WTC11 (cell line): ENCODE measurements around the gene SLIT3.

ENCODE experiments used
- ATF3 ChIP-seq: sonication (generic); formaldehyde crosslinking; conservative IDR thresholded peaks from 2 replicates; pipeline ENCODE4 v1.8.1; 2022; ENCODE audit warnings: mild to moderate bottlenecking, missing genetic modification reagents
- CTCF ChIP-seq: fragments of 200-600 bp; IDR thresholded peaks from 2 replicates; pipeline ENCODE4 v1.8.0; 2022; ENCODE audit warnings: antibody characterized with exemption
- ELF4 ChIP-seq: sonication (generic); formaldehyde crosslinking; IDR thresholded peaks from 2 replicates; pipeline ENCODE4 v1.8.1; 2022; ENCODE audit warnings: low read depth, mild to moderate bottlenecking, moderate library complexity, missing genetic modification reagents
- NFYB ChIP-seq: sonication (generic); formaldehyde crosslinking; conservative IDR thresholded peaks from 2 replicates; pipeline ENCODE4 v1.8.0; 2022; ENCODE audit warnings: low read depth, missing genetic modification reagents
- PREB ChIP-seq: sonication (generic); formaldehyde crosslinking; IDR thresholded peaks from 2 replicates; pipeline ENCODE4 v1.8.1; 2022; ENCODE audit warnings: mild to moderate bottlenecking, missing genetic modification reagents, moderate library complexity, borderline replicate concordance
- SMAD3 ChIP-seq: sonication (generic); formaldehyde crosslinking; IDR thresholded peaks from 2 replicates; pipeline ENCODE4 v1.8.0; 2022; ENCODE audit warnings: missing genetic modification reagents, mild to moderate bottlenecking, borderline replicate concordance
- SMAD4 ChIP-seq: sonication (generic); formaldehyde crosslinking; IDR thresholded peaks from 2 replicates; pipeline ENCODE4 v1.8.0; 2022; ENCODE audit warnings: mild to moderate bottlenecking, missing genetic modification reagents
- ZNF138 ChIP-seq: sonication (generic); formaldehyde crosslinking; conservative IDR thresholded peaks from 2 replicates; pipeline ENCODE4 v1.8.1; 2022; ENCODE audit warnings: mild to moderate bottlenecking, moderate library complexity, missing genetic modification reagents
- ZNF232 ChIP-seq: sonication (generic); formaldehyde crosslinking; IDR thresholded peaks from 2 replicates; pipeline ENCODE4 v1.8.0; 2022; ENCODE audit warnings: mild to moderate bottlenecking, missing genetic modification reagents

- no peak for TF ChIP-seq NFYB (CRISPR knock-in tag)
- no peak for TF ChIP-seq CTCF
- TF ChIP-seq SMAD3 (CRISPR knock-in tag): no peak
- TF ChIP-seq ZNF138 (CRISPR knock-in tag): no peak
- no peak for TF ChIP-seq ELF4 (CRISPR knock-in tag)
- TF ChIP-seq PREB (CRISPR knock-in tag): no peak
- TF ChIP-seq SMAD4 (CRISPR knock-in tag): no peak
- no peak for TF ChIP-seq ZNF232 (CRISPR knock-in tag)
- no peak for TF ChIP-seq ATF3 (CRISPR knock-in tag)
Observed at GRCh38 chr5:169200125-169200778, 100.7 kb downstream of the SLIT3 start.
